Measurements from ENCODE around the gene SPEG. TPM values are rescaled to one million over a fixed set of nuclear protein-coding genes. Genes with fewer than 3 reads are reported as not detected.
A peak's percentile ranks its signal among the peaks of the same experiment; 100 is the strongest.

SPEG gene
- total and polyA plus RNA-seq, 10 donors, result 0.74 to 8.2 (median 3.7) TPM

- H3K9me3 ChIP-seq, result no peaks in the 10 kb centered on the region
- peaks cover 0 to 81% (median 5%) of the 10 kb centered on the region in 7 donors for H3K27me3 ChIP-seq (replicated peaks in 1 of 7)
- peaks cover 11 to 21% (median 17%) of the 10 kb centered on the region in 6 donors for H3K4me1 ChIP-seq
- TF ChIP-seq POLR2AphosphoS5 (IDR thresholded peaks at IDR 0.05), result no peak
- no peak for TF ChIP-seq POLR2A (IDR thresholded peaks at IDR 0.05)
- TF ChIP-seq, protein P1, sequence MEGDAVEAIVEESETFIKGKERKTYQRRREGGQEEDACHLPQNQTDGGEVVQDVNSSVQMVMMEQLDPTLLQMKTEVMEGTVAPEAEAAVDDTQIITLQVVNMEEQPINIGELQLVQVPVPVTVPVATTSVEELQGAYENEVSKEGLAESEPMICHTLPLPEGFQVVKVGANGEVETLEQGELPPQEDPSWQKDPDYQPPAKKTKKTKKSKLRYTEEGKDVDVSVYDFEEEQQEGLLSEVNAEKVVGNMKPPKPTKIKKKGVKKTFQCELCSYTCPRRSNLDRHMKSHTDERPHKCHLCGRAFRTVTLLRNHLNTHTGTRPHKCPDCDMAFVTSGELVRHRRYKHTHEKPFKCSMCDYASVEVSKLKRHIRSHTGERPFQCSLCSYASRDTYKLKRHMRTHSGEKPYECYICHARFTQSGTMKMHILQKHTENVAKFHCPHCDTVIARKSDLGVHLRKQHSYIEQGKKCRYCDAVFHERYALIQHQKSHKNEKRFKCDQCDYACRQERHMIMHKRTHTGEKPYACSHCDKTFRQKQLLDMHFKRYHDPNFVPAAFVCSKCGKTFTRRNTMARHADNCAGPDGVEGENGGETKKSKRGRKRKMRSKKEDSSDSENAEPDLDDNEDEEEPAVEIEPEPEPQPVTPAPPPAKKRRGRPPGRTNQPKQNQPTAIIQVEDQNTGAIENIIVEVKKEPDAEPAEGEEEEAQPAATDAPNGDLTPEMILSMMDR (IDR thresholded peaks at IDR 0.05 in 8 of 11, conservative IDR thresholded peaks at IDR 0.05 in 3 of 11), result no peak
- H3K36me3 ChIP-seq, result peaks cover 0 to 20% (median 6%) of the 10 kb centered on the region in 6 donors
- 29 to 69% (median 65%) methylated on average over 6 to 14 of the region's 15 CpGs for WGBS, 5 donors
- no peak for DNase-seq
- H3K4me3 ChIP-seq, result no peak overlapping the region
- intact Hi-C loops (cut with DNase I; ENCODE audit: low total_unique reads), result loop anchor here (10.0 kb wide), 1 partner anchor 63 kb away; no protein-coding TSS in a partner anchor
- no peak overlapping the region for H3K27ac ChIP-seq
Measured at GRCh38 chr2:219537657-219538488, 103.2 kb downstream of the SPEG start.

GRCh38 chr2:219538504-219538951 lies 103.9 kb downstream of the SPEG start:
- DNase-seq, result no peak
- Histone ChIP-seq H3K4me1 (peaks cover 11 to 27% (median 23%) of the 10 kb centered on the region in 6 donors), H3K4me3 (no peak overlapping the region), H3K36me3 (peaks cover 0 to 20% (median 6%) of the 10 kb centered on the region in 6 donors), H3K27me3 (replicated peaks in 1 of 7) (peaks cover 0 to 81% (median 6%) of the 10 kb centered on the region in 7 donors), H3K27ac (no peak overlapping the region), H3K9me3 (no peaks in the 10 kb centered on the region)
- WGBS, 5 donors, result 61 to 78% (median 77%) methylated on average over 6 of the region's 6 CpGs
- TF ChIP-seq POLR2AphosphoS5 (IDR thresholded peaks at IDR 0.05), result no peak
- no peak for TF ChIP-seq POLR2A (IDR thresholded peaks at IDR 0.05)
- TF ChIP-seq, protein P1 (IDR thresholded peaks at IDR 0.05 in 8 of 11, conservative IDR thresholded peaks at IDR 0.05 in 3 of 11), result no peak
- intact Hi-C loops (cut with DNase I; ENCODE audit: low total_unique reads), result loop anchor here (10.0 kb wide), 1 partner anchor 64 kb away; no protein-coding TSS in a partner anchor

DNA sequence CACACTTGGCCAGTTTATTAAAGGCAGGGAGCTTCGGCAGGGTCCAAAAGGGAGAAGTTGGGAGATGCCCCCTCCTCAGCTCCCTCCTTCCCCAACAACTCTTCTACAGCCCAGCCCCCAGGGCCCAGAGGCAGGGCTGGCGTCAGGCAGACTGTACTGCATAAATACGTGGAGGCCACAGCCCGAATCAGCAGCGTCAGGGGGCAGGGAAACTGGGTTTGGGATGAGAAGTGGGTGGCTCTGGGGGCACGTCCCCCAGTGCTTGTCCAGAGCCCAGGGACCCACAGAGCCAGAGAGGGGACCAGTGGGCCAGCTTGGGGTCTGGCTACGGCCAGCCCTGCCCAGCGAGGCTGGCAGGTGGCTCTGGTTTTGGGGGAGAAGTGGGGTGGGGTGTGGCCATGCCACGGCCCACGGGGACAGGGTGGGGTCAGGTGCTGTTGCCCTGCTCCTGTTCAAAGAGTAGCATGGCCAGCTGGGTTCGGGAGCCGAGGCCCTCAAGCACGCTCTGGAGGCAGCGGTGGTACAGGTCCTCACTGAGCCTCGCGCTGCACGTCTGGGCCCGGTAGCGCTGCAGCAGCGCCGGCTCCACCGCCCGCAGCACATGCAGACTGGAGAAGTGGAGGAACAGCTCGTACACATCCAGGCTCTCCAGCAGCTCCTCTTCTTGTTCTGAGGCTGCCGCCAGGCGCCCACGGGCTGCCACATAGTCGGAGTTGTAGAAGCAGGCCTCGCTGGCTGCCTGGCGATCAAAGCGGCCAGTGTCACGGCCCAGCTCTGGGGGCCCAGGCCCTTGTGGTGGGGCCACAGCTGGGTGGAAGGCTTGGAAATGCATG lies 104.5 kb downstream of the SPEG start:
- no peaks in the 10 kb centered on the region for H3K9me3 ChIP-seq
- intact Hi-C loops (cut with DNase I; ENCODE audit: low total_unique reads), result loop anchor here (10.0 kb wide), 1 partner anchor 64 kb away; no protein-coding TSS in a partner anchor
- H3K27ac ChIP-seq, result no peak overlapping the region
- DNase-seq, result peak; percentile 74
- H3K4me1 ChIP-seq, result peaks cover 15 to 34% (median 30%) of the 10 kb centered on the region in 6 donors
- TF ChIP-seq POLR2AphosphoS5 (IDR thresholded peaks at IDR 0.05) (no peak), POLR2A (IDR thresholded peaks at IDR 0.05) (no peak)
- TF ChIP-seq, protein P1 (IDR thresholded peaks at IDR 0.05 in 8 of 11, conservative IDR thresholded peaks at IDR 0.05 in 3 of 11), result no peak
- H3K27me3 ChIP-seq (replicated peaks in 1 of 7), result peaks cover 0 to 86% (median 7%) of the 10 kb centered on the region in 7 donors
- peaks cover 0 to 20% (median 6%) of the 10 kb centered on the region in 6 donors for H3K36me3 ChIP-seq
- WGBS, 5 donors, result 90 to 98% (median 91%) methylated on average over 9 to 32 of the region's 32 CpGs
- no peak overlapping the region for H3K4me3 ChIP-seq
